HUES6 (cell line): ENCODE measurements around the gene DHRS4L2.
"Not testable (repeated sequence)": the region's sequence is repeated elsewhere in the genome, so short reads cannot be mapped to it uniquely, and the experiment has no call there.

ENCODE experiments used
- H3K27ac ChIP-seq: 2 replicates; pipeline ENCODE4 v1.7.0; 2013; ENCODE audit warnings: low read depth, mild to moderate bottlenecking, low read length, inconsistent platforms
- H3K27me3 ChIP-seq: 2 replicates; pipeline ENCODE4 v1.6.1; 2013; ENCODE audit warnings: low read length; ENCODE audit not compliant: control insufficient read depth, insufficient read depth
- H3K36me3 ChIP-seq: 2 replicates; pipeline ENCODE4 v1.6.1; 2013; ENCODE audit warnings: low read length; ENCODE audit not compliant: control insufficient read depth, insufficient read depth
- H3K4me1 ChIP-seq: 2 replicates; pipeline ENCODE4 v1.6.1; 2013; ENCODE audit warnings: low read length; ENCODE audit not compliant: control insufficient read depth, insufficient read depth
- H3K4me3 ChIP-seq: 2 replicates; pipeline ENCODE4 v1.5.1; 2013; ENCODE audit warnings: low read depth, low read length
- H3K9ac ChIP-seq: one replicate; pipeline ENCODE4 v1.6.1; 2013; ENCODE audit warnings: mild to moderate bottlenecking, low read length
- H3K9me3 ChIP-seq: 2 replicates; pipeline ENCODE4 v1.6.1; 2013; ENCODE audit warnings: low read depth, low read length; ENCODE audit not compliant: control insufficient read depth, insufficient read depth

Gene DHRS4L2

DNA sequence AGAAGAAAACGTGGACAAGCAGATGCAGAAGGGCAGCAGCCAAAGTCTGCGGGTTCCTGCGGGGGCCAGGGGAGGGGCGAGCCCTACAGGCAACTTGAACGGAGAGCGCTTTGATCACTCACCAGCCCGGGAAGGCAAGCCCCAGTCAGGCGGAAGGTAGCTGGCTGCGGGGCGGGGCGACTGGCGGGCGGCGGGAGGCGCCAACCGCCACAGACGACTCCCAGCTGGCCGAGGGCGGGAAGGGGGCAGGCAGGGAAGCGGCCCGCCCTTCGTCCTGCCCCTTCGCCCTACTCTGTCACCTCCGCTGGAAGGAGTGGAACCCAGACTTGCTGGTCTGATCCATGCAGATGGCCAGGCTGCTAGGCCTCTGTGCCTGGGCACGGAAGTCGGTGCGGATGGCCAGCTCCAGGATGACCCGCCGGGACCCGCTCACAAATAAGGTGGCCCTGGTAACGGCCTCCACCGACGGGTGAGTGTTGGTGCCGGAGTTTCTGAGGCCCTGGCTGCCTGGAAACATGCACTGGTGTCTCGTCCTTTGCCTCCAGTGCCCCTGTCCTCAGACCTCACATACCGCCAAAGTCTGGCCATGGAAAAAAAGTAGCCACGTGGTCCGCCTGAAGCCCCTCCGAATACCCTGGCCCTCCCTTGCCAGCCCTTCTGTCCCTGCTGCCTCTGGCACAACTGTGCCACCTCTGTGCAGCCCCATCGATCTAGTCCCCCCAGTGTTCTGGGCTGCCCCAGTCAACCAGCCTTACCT is at the start of gene DHRS4L2:
TSS of gene DHRS4L2 (plus strand) at position 323 of the 757 bp plus-strand sequence. CDS start at position 342, 19 bp downstream.
- H3K9ac ChIP-seq = peak within 1 kb of the TSS; percentile 51
- H3K36me3 ChIP-seq, H3K4me1 ChIP-seq, H3K27me3 ChIP-seq, H3K9me3 ChIP-seq, H3K27ac ChIP-seq: not testable (repeated sequence)
- H3K4me3 ChIP-seq = peak within 1 kb of the TSS; percentile 60

DNA sequence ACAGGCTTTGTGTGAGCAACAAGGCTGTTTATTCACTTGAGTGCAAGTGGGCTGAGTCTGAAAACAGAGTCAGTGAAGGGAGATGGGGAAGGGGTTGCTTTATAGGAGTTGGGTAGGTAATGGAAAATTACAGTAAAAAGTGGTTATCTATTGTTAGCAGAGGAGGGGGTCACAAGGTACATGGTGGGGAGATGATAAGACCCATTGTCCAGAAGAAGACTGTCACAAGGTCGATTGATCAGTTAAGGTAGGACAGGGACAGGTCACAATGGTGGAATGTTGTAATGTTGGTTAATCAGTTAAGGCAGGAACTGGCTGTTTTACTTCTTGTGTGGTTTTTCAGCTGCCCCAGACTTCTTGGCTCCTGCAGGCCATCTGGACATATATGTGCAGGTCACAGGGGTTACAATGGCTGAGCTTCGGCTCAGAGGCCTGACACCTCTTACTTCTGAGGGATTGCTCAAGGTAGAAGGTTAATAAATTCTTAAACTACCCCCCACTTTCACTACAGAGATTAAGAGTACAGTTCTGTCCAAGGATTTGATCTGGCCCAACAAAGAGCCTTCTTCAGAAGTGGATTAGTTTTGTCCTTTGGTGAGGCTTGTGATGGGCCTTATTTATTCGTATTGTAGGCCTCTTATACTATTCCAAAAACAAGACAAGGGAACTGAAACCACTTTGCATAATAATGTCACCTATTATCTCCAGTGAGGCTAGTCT is 49.0 kb upstream of the DHRS4L2 start:
- H3K9ac ChIP-seq = no peak overlapping the region
- no peak overlapping the region for H3K4me3 ChIP-seq
- H3K27me3 ChIP-seq = no peaks in the 10 kb centered on the region
- no peak overlapping the region for H3K27ac ChIP-seq
- H3K36me3 ChIP-seq = no peaks in the 10 kb centered on the region; the same call in 1 of the 2 replicates
- no peaks in the 10 kb centered on the region for H3K4me1 ChIP-seq
- no peaks in the 10 kb centered on the region for H3K9me3 ChIP-seq

- H3K4me3 ChIP-seq = no peak overlapping the region
- H3K9me3 ChIP-seq = no peaks in the 10 kb centered on the region
- no peak overlapping the region for H3K9ac ChIP-seq
- H3K4me1 ChIP-seq = no peaks in the 10 kb centered on the region
- H3K27me3 ChIP-seq = no peaks in the 10 kb centered on the region
- no peak overlapping the region for H3K27ac ChIP-seq
- H3K36me3 ChIP-seq = no peaks in the 10 kb centered on the region; the same call in 1 of the 2 replicates
These were observed 47.5 kb upstream of the DHRS4L2 start for GRCh38 chr14:23941230-23941629.

GRCh38 chr14:23941669-23942068 is 47.1 kb upstream of the DHRS4L2 start:
- Histone ChIP-seq H3K27ac (no peak overlapping the region), H3K9ac (no peak overlapping the region), H3K4me1 (no peaks in the 10 kb centered on the region), H3K27me3 (no peaks in the 10 kb centered on the region), H3K9me3 (no peaks in the 10 kb centered on the region), H3K36me3 (no peaks in the 10 kb centered on the region; the same call in 1 of the 2 replicates), H3K4me3 (no peak overlapping the region)

DNA sequence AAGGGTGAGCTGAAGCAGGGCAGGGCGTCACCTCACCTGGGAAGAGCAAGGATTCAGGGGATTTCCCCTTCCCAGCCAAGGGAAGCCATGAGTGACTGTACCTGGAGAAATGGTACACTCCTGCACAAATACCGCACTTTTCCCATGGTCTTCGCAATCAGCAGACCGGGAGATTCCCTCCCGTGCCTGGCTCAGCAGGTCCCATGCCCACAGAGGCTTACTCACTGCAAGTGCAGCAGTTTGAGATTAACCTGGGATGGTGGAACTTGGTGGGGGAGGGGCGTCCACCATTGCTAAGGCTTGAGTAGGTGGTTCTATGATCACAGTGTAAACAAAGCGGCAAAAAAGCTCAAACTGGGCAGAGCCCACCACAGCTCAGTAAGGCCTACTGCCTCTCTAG is 46.1 kb upstream of the DHRS4L2 start:
- H3K27ac ChIP-seq = no peak overlapping the region
- no peaks in the 10 kb centered on the region for H3K9me3 ChIP-seq
- no peaks in the 10 kb centered on the region for H3K4me1 ChIP-seq
- no peaks in the 10 kb centered on the region; the same call in 1 of the 2 replicates for H3K36me3 ChIP-seq
- no peaks in the 10 kb centered on the region for H3K27me3 ChIP-seq
- H3K4me3 ChIP-seq = no peak overlapping the region
- H3K9ac ChIP-seq = no peak overlapping the region

DNA sequence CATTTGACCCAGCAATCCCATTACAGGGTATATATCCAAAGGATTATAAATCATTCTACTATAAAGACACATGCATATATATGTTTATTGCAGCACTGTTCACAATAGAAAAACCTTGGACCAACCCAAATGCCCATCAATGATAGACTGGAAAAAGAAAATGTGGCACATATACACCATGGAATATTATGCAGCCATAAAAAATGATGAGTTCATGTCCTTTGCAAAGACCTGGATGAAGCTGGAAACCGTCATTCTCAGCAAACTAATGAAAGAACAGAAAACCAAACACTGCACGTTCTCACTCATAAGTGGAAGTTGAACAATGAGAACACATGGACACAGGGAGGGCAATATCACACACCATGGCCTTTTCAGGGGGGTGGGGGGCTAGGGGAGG is 39.7 kb upstream of the DHRS4L2 start:
- H3K4me1 ChIP-seq, H3K36me3 ChIP-seq, H3K27me3 ChIP-seq, H3K9ac ChIP-seq, H3K4me3 ChIP-seq, H3K9me3 ChIP-seq, H3K27ac ChIP-seq: not testable (repeated sequence)

DNA sequence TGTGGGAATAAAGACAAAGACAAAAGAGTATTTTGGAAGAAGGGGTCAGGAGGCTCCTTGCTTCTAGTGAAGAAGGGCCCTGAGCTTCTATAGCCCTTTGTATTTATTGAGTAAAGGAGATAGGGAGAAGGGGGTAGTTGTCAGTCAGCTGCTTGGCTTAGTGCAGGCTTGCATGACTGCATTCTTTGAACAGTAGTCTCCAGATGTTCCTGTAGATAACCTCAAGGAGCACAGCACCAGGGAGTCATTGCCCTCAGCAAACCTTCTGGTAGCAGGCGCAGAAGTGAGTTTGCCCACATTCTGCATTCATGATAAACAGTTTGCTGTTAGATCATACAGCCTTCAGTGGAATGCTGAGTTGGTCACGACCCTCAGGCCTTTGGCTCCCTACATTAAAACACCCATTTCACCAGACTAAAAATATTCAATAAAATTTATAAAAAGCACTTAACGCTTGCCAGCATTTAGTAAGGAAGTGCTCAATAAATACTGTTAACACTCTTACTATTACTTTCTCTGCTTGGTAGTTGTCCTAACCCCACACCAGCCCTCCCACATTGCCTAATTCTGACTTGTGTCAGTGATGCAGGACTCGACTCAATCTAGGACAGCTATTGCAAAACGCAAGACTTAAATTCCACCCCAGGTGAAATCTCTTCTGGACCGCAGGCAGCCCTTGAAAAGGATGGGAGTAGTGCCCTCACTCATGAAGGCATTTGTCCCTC is 38.2 kb upstream of the DHRS4L2 start:
- Histone ChIP-seq H3K9ac (no peak overlapping the region), H3K4me3 (no peak overlapping the region), H3K36me3 (no peaks in the 10 kb centered on the region), H3K9me3 (peaks cover 6% of the 10 kb centered on the region; the same call in 1 of the 2 replicates), H3K4me1 (peaks cover 4% of the 10 kb centered on the region; the same call in 1 of the 2 replicates), H3K27ac (no peak overlapping the region), H3K27me3 (no peaks in the 10 kb centered on the region)

GRCh38 chr14:23951136-23951466 is 37.6 kb upstream of the DHRS4L2 start:
- H3K27ac ChIP-seq, H3K4me3 ChIP-seq, H3K9me3 ChIP-seq, H3K36me3 ChIP-seq, H3K27me3 ChIP-seq, H3K4me1 ChIP-seq, H3K9ac ChIP-seq: not testable (repeated sequence)

- peaks cover 4% of the 10 kb centered on the region; the same call in 1 of the 2 replicates for H3K4me1 ChIP-seq
- H3K36me3 ChIP-seq = no peaks in the 10 kb centered on the region
- H3K9ac ChIP-seq = no peak overlapping the region
- H3K27me3 ChIP-seq = no peaks in the 10 kb centered on the region
- peaks cover 6% of the 10 kb centered on the region; the same call in 1 of the 2 replicates for H3K9me3 ChIP-seq
- no peak overlapping the region for H3K27ac ChIP-seq
- H3K4me3 ChIP-seq = no peak overlapping the region
These were observed 37.0 kb upstream of the DHRS4L2 start for GRCh38 chr14:23951590-23952201.

DNA sequence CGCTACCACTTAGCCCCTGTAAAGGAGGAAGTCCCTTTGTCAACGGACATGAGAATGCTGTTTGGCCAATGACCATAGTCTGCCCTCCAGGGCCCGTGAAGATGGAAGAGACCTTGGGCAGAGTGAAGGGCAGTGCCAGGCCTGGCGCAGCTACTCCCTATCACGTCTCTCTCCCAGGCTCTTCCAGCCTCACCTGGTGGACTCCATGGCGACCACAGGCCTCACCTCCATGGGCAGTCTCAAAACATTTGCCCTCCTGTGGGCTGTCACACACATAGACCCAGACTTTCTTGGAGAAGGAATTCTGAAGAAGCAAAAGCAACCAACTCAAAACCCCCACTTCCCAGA is 35.6 kb upstream of the DHRS4L2 start:
- Histone ChIP-seq H3K4me3 (peak overlapping the region; percentile 91), H3K9ac (peak overlapping the region; percentile 86), H3K27ac (peak overlapping the region; percentile 41; the same call in 1 of the 2 replicates)
- H3K27me3 ChIP-seq, H3K4me1 ChIP-seq, H3K9me3 ChIP-seq, H3K36me3 ChIP-seq: not testable (repeated sequence)
